ENCODE data around the gene AFAP1.

- TF ChIP-seq ZNF600 (tag by site-specific recombination; IDR thresholded peaks at IDR 0.05) (no peak), CTCF (tag by site-specific recombination; IDR thresholded peaks at IDR 0.05) (no peak), ZBTB17 (tag by site-specific recombination; IDR thresholded peaks at IDR 0.05) (no peak), ZNF274 (IDR thresholded peaks at IDR 0.05; ENCODE audit: low read length) (no peak), ZNF274 (tag by site-specific recombination; IDR thresholded peaks at IDR 0.05; ENCODE audit: borderline replicate concordance) (no peak), ZNF398 (tag by site-specific recombination; IDR thresholded peaks at IDR 0.05) (no peak), ZNF791 (tag by site-specific recombination; IDR thresholded peaks at IDR 0.05) (no peak), MEIS1 (CRISPR knock-in tag; IDR thresholded peaks at IDR 0.05; ENCODE audit: borderline replicate concordance) (no peak), ZNF501 (tag by site-specific recombination; IDR thresholded peaks at IDR 0.05) (no peak), IKZF3 (tag by site-specific recombination; IDR thresholded peaks at IDR 0.05) (no peak)
Measured at GRCh38 chr4:7910263-7910896, 29.3 kb downstream of the AFAP1 start.
